Measurements from ENCODE around the gene FBF1. TPM values are rescaled to one million over a fixed set of nuclear protein-coding genes. Genes with fewer than 3 reads are reported as not detected.

FBF1 gene
- total and polyA plus RNA-seq, 9 of the 15 experiments (the other 6 are each of a cell fraction or from before 2014, with no cell fraction given) = 0.46 to 14.9 (median 7.5) TPM

DNA sequence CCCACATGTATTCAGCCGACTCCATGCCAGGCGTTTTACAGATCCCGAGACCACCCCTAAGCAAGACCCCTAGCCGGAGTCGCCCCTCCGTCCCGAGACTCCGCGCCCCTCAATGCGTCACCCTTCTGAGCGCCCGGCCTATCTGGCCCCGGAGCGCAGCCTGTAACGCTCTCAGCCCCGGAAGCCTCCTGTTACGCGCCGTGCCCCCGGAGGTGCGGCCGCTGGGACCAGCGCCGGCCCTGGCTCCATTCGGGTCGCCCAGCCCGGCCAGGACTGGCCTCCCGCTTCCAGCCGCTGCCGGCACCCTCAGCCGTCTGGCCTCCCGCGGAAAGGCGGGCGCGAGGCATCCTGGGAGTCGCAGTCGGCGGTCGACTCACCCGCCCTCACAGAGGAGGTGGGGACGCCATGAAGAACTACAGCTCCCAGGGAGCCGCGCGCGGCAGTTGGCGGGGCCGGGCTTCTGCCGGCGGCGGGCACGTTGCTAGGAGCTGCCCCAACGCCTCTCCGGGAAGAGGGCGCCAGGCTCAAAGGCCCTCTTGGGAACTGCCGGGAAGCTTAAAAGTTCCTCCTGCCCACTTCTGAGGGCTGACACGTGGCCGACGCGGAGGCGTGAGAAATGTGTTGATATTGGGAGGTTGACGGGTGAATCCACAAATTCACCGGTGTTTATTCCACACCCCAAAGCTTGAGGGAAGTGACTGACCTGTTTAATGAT lies at the start of gene FBF1 (continued):
- TF ChIP-seq, protein P1, sequence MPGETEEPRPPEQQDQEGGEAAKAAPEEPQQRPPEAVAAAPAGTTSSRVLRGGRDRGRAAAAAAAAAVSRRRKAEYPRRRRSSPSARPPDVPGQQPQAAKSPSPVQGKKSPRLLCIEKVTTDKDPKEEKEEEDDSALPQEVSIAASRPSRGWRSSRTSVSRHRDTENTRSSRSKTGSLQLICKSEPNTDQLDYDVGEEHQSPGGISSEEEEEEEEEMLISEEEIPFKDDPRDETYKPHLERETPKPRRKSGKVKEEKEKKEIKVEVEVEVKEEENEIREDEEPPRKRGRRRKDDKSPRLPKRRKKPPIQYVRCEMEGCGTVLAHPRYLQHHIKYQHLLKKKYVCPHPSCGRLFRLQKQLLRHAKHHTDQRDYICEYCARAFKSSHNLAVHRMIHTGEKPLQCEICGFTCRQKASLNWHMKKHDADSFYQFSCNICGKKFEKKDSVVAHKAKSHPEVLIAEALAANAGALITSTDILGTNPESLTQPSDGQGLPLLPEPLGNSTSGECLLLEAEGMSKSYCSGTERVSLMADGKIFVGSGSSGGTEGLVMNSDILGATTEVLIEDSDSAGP (CRISPR knock-in tag; IDR thresholded peaks at IDR 0.05) = no peak
- TF ChIP-seq RBM14 (IDR thresholded peaks at IDR 0.05; ENCODE audit: borderline replicate concordance, insufficient read depth, low read depth, low read length) = no peak
- TF ChIP-seq NFE2L1 (tag; IDR thresholded peaks at IDR 0.05; ENCODE audit: borderline replicate concordance, low read depth) = no peak
- TF ChIP-seq ELF1 (tag; IDR thresholded peaks at IDR 0.05) = 0 out of 2 replicates have a peak, but pooled peaks have one; percentile 21
- TF ChIP-seq, protein P2, sequence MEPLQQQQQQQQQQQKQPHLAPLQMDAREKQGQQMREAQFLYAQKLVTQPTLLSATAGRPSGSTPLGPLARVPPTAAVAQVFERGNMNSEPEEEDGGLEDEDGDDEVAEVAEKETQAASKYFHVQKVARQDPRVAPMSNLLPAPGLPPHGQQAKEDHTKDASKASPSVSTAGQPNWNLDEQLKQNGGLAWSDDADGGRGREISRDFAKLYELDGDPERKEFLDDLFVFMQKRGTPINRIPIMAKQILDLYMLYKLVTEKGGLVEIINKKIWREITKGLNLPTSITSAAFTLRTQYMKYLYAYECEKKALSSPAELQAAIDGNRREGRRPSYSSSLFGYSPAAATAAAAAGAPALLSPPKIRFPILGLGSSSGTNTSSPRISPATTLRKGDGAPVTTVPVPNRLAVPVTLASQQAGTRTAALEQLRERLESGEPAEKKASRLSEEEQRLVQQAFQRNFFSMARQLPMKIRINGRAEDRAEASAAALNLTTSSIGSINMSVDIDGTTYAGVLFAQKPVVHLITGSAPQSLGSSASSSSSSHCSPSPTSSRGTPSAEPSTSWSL (CRISPR knock-in tag; IDR thresholded peaks at IDR 0.05; ENCODE audit: borderline replicate concordance) = 0 out of 2 replicates have a peak, but pooled peaks have one; percentile 81
- TF ChIP-seq, protein P3, sequence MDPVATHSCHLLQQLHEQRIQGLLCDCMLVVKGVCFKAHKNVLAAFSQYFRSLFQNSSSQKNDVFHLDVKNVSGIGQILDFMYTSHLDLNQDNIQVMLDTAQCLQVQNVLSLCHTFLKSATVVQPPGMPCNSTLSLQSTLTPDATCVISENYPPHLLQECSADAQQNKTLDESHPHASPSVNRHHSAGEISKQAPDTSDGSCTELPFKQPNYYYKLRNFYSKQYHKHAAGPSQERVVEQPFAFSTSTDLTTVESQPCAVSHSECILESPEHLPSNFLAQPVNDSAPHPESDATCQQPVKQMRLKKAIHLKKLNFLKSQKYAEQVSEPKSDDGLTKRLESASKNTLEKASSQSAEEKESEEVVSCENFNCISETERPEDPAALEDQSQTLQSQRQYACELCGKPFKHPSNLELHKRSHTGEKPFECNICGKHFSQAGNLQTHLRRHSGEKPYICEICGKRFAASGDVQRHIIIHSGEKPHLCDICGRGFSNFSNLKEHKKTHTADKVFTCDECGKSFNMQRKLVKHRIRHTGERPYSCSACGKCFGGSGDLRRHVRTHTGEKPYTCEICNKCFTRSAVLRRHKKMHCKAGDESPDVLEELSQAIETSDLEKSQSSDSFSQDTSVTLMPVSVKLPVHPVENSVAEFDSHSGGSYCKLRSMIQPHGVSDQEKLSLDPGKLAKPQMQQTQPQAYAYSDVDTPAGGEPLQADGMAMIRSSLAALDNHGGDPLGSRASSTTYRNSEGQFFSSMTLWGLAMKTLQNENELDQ (CRISPR knock-in tag; IDR thresholded peaks at IDR 0.05; ENCODE audit: borderline replicate concordance) = no peak
- TF ChIP-seq FOSL1 (tag; conservative IDR thresholded peaks at IDR 0.05) = 0 out of 2 replicates have a peak, but pooled peaks have one; percentile 23
- TF ChIP-seq CBFA2T2 (conservative IDR thresholded peaks at IDR 0.05) = no peak
- no peak for TF ChIP-seq ZNF707 (CRISPR knock-in tag; conservative IDR thresholded peaks at IDR 0.05)
- no peak for TF ChIP-seq NR2C1 (IDR thresholded peaks at IDR 0.05)
- no peak; the same call in none of the 2 replicates for TF ChIP-seq NR2C1 (tag; IDR thresholded peaks at IDR 0.05)
- TF ChIP-seq EGR1 (conservative IDR thresholded peaks at IDR 0.05) = peak; percentile 56
- TF ChIP-seq ZNF717 (CRISPR knock-in tag; IDR thresholded peaks at IDR 0.05) = no peak
- TF ChIP-seq SMARCA5 (IDR thresholded peaks at IDR 0.05) = no peak
- peak; percentile 77; the same call in 1 of the 2 replicates for TF ChIP-seq TGIF2 (CRISPR knock-in tag; IDR thresholded peaks at IDR 0.05)
- TF ChIP-seq SIN3A (IDR thresholded peaks at IDR 0.05; ENCODE audit: borderline replicate concordance in 2 of 2, control insufficient read depth in 1 of 2, low read depth in 2 of 2, low read length in 2 of 2) = peak; percentile 87 to 89
- TF ChIP-seq ZNF224 (CRISPR knock-in tag; IDR thresholded peaks at IDR 0.05) = no peak
- no peak for TF ChIP-seq YBX1 (IDR thresholded peaks at IDR 0.05)
- TF ChIP-seq HNRNPL (IDR thresholded peaks at IDR 0.05; ENCODE audit: low read depth, low read length) = peak; percentile 72
- TF ChIP-seq TCF3 (CRISPR knock-in tag; IDR thresholded peaks at IDR 0.05) = peak; percentile 20; the same call in 1 of the 2 replicates
- TF ChIP-seq HNRNPLL (IDR thresholded peaks at IDR 0.05; ENCODE audit: low read depth, low read length, poor library complexity, severe bottlenecking) = no peak
